ENCODE measurements around the gene ZNF284.

- no peak for TF ChIP-seq CTCF (IDR thresholded peaks at IDR 0.05)
- TF ChIP-seq POLR2A (IDR thresholded peaks at IDR 0.05): peak in 1 of 2 donors; percentile 30
Measured at GRCh38 chr19:44071824-44072542, at the start of gene ZNF284.

Measured in Peyer's patch (tissue), 4 donors.